Keratinocyte (primary cell): ENCODE data around the gene NTN1. TPM values are rescaled to one million over a fixed set of nuclear protein-coding genes. Genes with fewer than 3 reads are reported as not detected.

Experiments
- DNase-seq: peaks from one replicate; pipeline ENCODE4 v3.0.0-alpha.2; 2011; ENCODE audit warnings: low read depth, missing footprints, low spot score
- FAIRE-seq: peaks from 2 replicates; lab custom pipeline; 2011; peaks lifted over from hg19 to GRCh38; lab: Jason Lieb, UNC
- H2AFZ ChIP-seq: 2 replicates; pipeline ENCODE4 v1.6.0; 2012; ENCODE audit warnings: low read length, control low read depth, inconsistent platforms; ENCODE audit not compliant: control insufficient read depth
- H3K27ac ChIP-seq: 2 replicates; pipeline ENCODE4 v1.5.1; 2011; ENCODE audit warnings: low read length; ENCODE audit not compliant: control insufficient read depth, insufficient read depth
- H3K27me3 ChIP-seq: 3 replicates; pipeline ENCODE4 v1.6.0; 2011; ENCODE audit warnings: low read length; ENCODE audit not compliant: control insufficient read depth, insufficient read depth; ENCODE audit errors: extremely low read depth
- H3K36me3 ChIP-seq, 2 experiments: 2 replicates in 1 of 2; 3 replicates in 1 of 2; pipeline ENCODE4 v1.5.1; 2011; ENCODE audit warnings: low read length in 2 of 2, mild to moderate bottlenecking in 1 of 2; ENCODE audit not compliant: control insufficient read depth in 2 of 2, insufficient read depth in 2 of 2; ENCODE audit errors: extremely low read depth in 1 of 2
- H3K4me1 ChIP-seq: 3 replicates; pipeline ENCODE4 v1.5.1; 2011; ENCODE audit warnings: low read length; ENCODE audit not compliant: control insufficient read depth, insufficient read depth; ENCODE audit errors: extremely low read depth
- H3K4me2 ChIP-seq: 3 replicates; pipeline ENCODE4 v1.6.0; 2011; ENCODE audit warnings: low read depth, low read length; ENCODE audit not compliant: control insufficient read depth, insufficient read depth; ENCODE audit errors: extremely low read depth
- H3K4me3 ChIP-seq, 3 experiments: fragments of 200-600 bp in 1 of 3; sonication (generic) in 1 of 3; 2 replicates in 2 of 3; 3 replicates in 1 of 3; pipeline ENCODE4 v1.5.1; 2011 to 2016; ENCODE audit warnings: low read length in 3 of 3, mild to moderate bottlenecking in 3 of 3, control low read depth in 2 of 3, inconsistent platforms in 1 of 3, low read depth in 1 of 3, mixed read lengths in 1 of 3, mixed run types in 1 of 3, moderate library complexity in 1 of 3; ENCODE audit not compliant: control insufficient read depth in 2 of 3, insufficient read depth in 2 of 3; ENCODE audit errors: extremely low read depth in 1 of 3
- H3K79me2 ChIP-seq: 2 replicates; pipeline ENCODE4 v1.6.0; 2012; ENCODE audit warnings: low read length; ENCODE audit not compliant: control insufficient read depth, insufficient read depth
- H3K9ac ChIP-seq: 3 replicates; pipeline ENCODE4 v1.6.0; 2011; ENCODE audit warnings: low read length; ENCODE audit not compliant: control insufficient read depth, insufficient read depth; ENCODE audit errors: extremely low read depth
- H3K9me1 ChIP-seq: 3 replicates; pipeline ENCODE4 v1.6.0; 2011; ENCODE audit warnings: low read length; ENCODE audit not compliant: control insufficient read depth, insufficient read depth; ENCODE audit errors: extremely low read depth
- H3K9me3 ChIP-seq: 2 replicates; pipeline ENCODE4 v1.5.1; 2012; ENCODE audit warnings: low read depth, low read length; ENCODE audit not compliant: control insufficient read depth
- H4K20me1 ChIP-seq: 3 replicates; pipeline ENCODE4 v1.6.0; 2011; ENCODE audit warnings: low read length; ENCODE audit not compliant: control insufficient read depth, insufficient read depth; ENCODE audit errors: extremely low read depth
- EZH2 ChIP-seq: IDR thresholded peaks from one replicate; pipeline ENCODE4 v1.6.1; 2012; ENCODE audit warnings: inconsistent platforms, mild to moderate bottlenecking, low read length, moderate library complexity
- dilution Hi-C: fragments of 300-500 bp; cut with MboI; formaldehyde crosslinking; loops from one replicate; pipeline ENCODE4 v1.7.0; 2020; ENCODE audit warnings: low sequenced_read_pairs; ENCODE audit not compliant: extremely low pct_ligation_motif_present
- polyA plus RNA-seq, 5 experiments: library from polyadenylated mRNA; depleted of rRNA in 3 of 5; stranded (reverse) in 3 of 5; stranded (forward) in 1 of 5; unstranded in 1 of 5; fragments of >200 nt; gene quantifications; 1 replicate in 1 of 5; 2 replicates in 3 of 5; 3 replicates in 1 of 5; pipeline versions ENCODE4 v1.2.1 to v1.2.3, GENCODE V29; 2011 to 2012; ENCODE audit warnings: missing spikeins in 2 of 5, low read depth in 1 of 5, low replicate concordance in 1 of 5
- TF ChIP-seq, protein P1 (sequence below), 3 experiments: IDR thresholded peaks in 1 of 3; conservative IDR thresholded peaks in 1 of 3; optimal IDR thresholded peaks in 1 of 3; 2 replicates in 2 of 3; 3 replicates in 1 of 3; pipeline versions ENCODE3 to v1.5.1; 2011; ENCODE audit warnings: low read length in 3 of 3, mild to moderate bottlenecking in 3 of 3, moderate library complexity in 2 of 3, control low read depth in 1 of 3, inconsistent platforms in 1 of 3; ENCODE audit not compliant: insufficient read depth in 2 of 3; ENCODE audit errors: extremely low read depth in 1 of 3

Gene NTN1
- polyA plus RNA-seq, 1 donor (not counting 4 experiments of a cell fraction or from before 2014, with no cell fraction given): 0.10 TPM

DNA sequence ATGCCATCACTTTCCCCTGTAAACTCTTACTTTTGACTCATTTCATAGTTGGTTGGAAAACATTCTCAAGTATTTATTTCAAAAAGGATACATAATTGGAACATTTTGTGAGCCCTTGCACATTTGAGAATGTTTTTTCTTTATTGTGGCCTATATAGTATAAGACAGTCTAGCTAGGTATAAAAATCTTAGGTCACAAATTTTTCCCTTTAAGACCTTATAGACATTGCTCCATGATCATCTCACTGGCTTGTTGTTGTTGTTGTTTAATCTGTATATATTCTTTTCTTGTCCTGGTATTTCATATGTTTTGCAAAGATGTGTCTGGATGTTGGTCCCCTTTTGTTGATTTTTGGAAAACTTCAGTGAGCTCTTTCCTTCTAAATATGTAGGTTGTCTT lies 194.2 kb downstream of the NTN1 start:
- no peak overlapping the region for H3K27ac ChIP-seq
- no peak overlapping the region for H3K9ac ChIP-seq
- H2AFZ ChIP-seq: no peak overlapping the region
- peaks cover 2% of the 10 kb centered on the region for H3K9me3 ChIP-seq
- dilution Hi-C loops: no loop called here
- no peak overlapping the region for H3K4me3 ChIP-seq
- no peaks in the 10 kb centered on the region for H3K27me3 ChIP-seq
- no peak for TF ChIP-seq EZH2
- TF ChIP-seq, protein P1, sequence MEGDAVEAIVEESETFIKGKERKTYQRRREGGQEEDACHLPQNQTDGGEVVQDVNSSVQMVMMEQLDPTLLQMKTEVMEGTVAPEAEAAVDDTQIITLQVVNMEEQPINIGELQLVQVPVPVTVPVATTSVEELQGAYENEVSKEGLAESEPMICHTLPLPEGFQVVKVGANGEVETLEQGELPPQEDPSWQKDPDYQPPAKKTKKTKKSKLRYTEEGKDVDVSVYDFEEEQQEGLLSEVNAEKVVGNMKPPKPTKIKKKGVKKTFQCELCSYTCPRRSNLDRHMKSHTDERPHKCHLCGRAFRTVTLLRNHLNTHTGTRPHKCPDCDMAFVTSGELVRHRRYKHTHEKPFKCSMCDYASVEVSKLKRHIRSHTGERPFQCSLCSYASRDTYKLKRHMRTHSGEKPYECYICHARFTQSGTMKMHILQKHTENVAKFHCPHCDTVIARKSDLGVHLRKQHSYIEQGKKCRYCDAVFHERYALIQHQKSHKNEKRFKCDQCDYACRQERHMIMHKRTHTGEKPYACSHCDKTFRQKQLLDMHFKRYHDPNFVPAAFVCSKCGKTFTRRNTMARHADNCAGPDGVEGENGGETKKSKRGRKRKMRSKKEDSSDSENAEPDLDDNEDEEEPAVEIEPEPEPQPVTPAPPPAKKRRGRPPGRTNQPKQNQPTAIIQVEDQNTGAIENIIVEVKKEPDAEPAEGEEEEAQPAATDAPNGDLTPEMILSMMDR (optimal IDR thresholded peaks at IDR 0.05 in 1 of 3, IDR thresholded peaks at IDR 0.05 in 1 of 3, conservative IDR thresholded peaks at IDR 0.05 in 1 of 3; ENCODE audit: extremely low read depth in 1 of 3, insufficient read depth in 2 of 3, low read length in 3 of 3): no peak
- no peak for FAIRE-seq
- no peak overlapping the region for H3K4me2 ChIP-seq
- no peaks in the 10 kb centered on the region for H3K79me2 ChIP-seq
- no peaks in the 10 kb centered on the region for H3K9me1 ChIP-seq
- no peak for DNase-seq
- no peaks in the 10 kb centered on the region for H3K4me1 ChIP-seq
- no peaks in the 10 kb centered on the region for H3K36me3 ChIP-seq
- no peaks in the 10 kb centered on the region for H4K20me1 ChIP-seq

DNA sequence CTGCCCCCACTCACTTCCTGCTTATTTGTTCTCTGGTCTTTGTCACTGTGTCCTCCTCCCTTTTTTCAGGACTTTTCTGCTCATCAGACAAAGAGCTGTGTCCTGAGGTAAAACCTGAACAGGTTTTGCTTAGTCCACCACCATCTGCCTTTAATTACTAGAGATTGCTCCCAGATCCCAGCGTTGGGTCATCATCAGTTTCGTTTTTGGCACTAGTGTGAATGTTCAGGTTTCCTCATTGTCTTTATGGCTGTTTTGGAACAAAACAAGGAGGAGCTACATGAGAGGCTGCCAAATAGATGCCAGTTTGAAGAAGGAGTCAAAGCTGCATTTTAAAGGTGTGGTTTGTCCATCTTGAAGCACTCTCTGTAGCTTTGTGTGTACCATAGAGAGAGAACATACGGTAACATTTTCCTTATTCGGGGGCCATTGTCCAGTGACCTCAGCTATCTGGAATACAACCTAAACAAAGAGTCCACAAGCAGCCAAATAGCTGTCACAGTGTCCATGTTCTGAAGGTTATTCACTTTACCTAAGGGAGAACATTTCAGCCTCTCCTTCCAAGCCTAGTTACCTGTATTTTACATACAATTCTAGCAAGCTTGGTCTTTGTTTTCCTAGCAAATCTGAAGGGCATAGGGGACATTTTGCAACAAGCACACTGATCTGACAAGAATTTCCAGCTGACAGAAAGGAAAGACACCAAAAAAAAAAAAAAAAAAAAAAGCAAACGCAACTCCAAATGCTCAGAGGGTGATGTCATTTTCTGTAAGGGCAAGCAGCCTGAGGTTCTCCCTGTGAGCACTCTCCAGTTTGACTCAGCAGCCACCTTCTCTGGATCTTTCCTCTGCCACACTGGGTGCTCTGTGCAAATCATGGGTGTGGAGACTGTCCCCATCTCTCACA lies 196.1 kb downstream of the NTN1 start:
- Histone ChIP-seq H3K9ac (no peak overlapping the region), H3K4me2 (no peak overlapping the region), H3K4me3 (no peak overlapping the region), H3K9me1 (no peaks in the 10 kb centered on the region), H2AFZ (no peak overlapping the region), H3K27ac (no peak overlapping the region), H4K20me1 (no peaks in the 10 kb centered on the region), H3K79me2 (no peaks in the 10 kb centered on the region), H3K4me1 (no peaks in the 10 kb centered on the region), H3K9me3 (peaks cover 2% of the 10 kb centered on the region), H3K36me3 (no peaks in the 10 kb centered on the region), H3K27me3 (no peaks in the 10 kb centered on the region)
- dilution Hi-C loops: no loop called here
- FAIRE-seq (no peak), DNase-seq (no peak)
- TF ChIP-seq, protein P1 (optimal IDR thresholded peaks at IDR 0.05 in 1 of 3, IDR thresholded peaks at IDR 0.05 in 1 of 3, conservative IDR thresholded peaks at IDR 0.05 in 1 of 3; ENCODE audit: extremely low read depth in 1 of 3, insufficient read depth in 2 of 3, low read length in 3 of 3): no peak
- no peak for TF ChIP-seq EZH2
